HCT116 (cell line): ENCODE measurements around the gene SLC4A2. TPM values are rescaled to one million over a fixed set of nuclear protein-coding genes. Genes with fewer than 3 reads are reported as not detected.

Source experiments
- ATAC-seq: fragments of 200-7000 bp; cut with Tn5 transposase; 2 replicates; pipeline ENCODE4 v1.9.1; 2020; ENCODE audit warnings: mild to moderate bottlenecking, moderate library complexity
- BruUV-seq: library from RNA; stranded (reverse); fragments of 400-500 nt; replicated peaks from 2 replicates; lab custom pipeline; 2021; lab: Mats Ljungman, UMichigan
- CTCF ChIA-PET: fragments of 300-600 bp; sonication (Branson Sonifier 250); formaldehyde crosslinking; loops from one replicate; lab custom pipeline; 2021; ENCODE audit warnings: antibody characterized with exemption; lab: Charles Lee
- POLR2A ChIA-PET: fragments of 300-600, 350-600 bp; sonication (Branson Sonifier 250); formaldehyde crosslinking; loops from one replicate; lab custom pipeline; 2021; ENCODE audit warnings: antibody characterized with exemption; lab: Charles Lee
- RAD21 ChIA-PET, 2 experiments: fragments of 300-600 bp; sonication (Branson Sonifier 250); formaldehyde crosslinking; loops; one replicate each; lab custom pipeline; 2023; ENCODE audit warnings: low total read pairs in 2 of 2; ENCODE audit not compliant: uncharacterized antibody in 2 of 2, unreplicated experiment in 2 of 2, low non-redundant PET in 1 of 2; lab: Charles Lee
- DNase-seq: peaks from one replicate; pipeline ENCODE4 v3.0.0-alpha.2; 2010; ENCODE audit warnings: low read depth, low spot score
- H2AFZ ChIP-seq: fragments of 200-600 bp; shearing (Covaris generic), sonication (generic); 2 replicates; pipeline ENCODE4 v1.6.1; 2017; ENCODE audit warnings: low read depth, mixed run types, mixed read lengths, antibody characterized with exemption, low read length; ENCODE audit not compliant: poor library complexity, severe bottlenecking
- H3K27ac ChIP-seq: 2 replicates; pipeline ENCODE4 v1.5.1; 2012; ENCODE audit warnings: low read depth, low read length
- H3K27me3 ChIP-seq: fragments of 200-600 bp; sonication (generic); 2 replicates; pipeline ENCODE4 v1.6.1; 2016; ENCODE audit warnings: mixed run types, low read length, mixed read lengths; ENCODE audit not compliant: insufficient read depth
- H3K36me3 ChIP-seq, 2 experiments: fragments of 200-500 bp in 1 of 2; fragments of 200-600 bp in 1 of 2; sonication (Bioruptor generic) in 1 of 2; sonication (generic) in 1 of 2; 2 replicates each; pipeline versions ENCODE4 v1.5.1 to v1.6.1; 2014 to 2016; ENCODE audit warnings: low read length in 2 of 2, inconsistent platforms in 1 of 2, mixed read lengths in 1 of 2, mixed run types in 1 of 2; ENCODE audit not compliant: insufficient read depth in 2 of 2, control insufficient read depth in 1 of 2
- H3K4me1 ChIP-seq, 2 experiments: fragments of 200-600 bp in 1 of 2; sonication (generic) in 1 of 2; 2 replicates each; pipeline versions ENCODE4 v1.5.1 to v1.6.1; 2012 to 2017; ENCODE audit warnings: low read length in 2 of 2, inconsistent platforms in 1 of 2, mild to moderate bottlenecking in 1 of 2, mixed read lengths in 1 of 2, mixed run types in 1 of 2, moderate library complexity in 1 of 2; ENCODE audit not compliant: insufficient read depth in 2 of 2, control insufficient read depth in 1 of 2
- H3K4me2 ChIP-seq: fragments of 200-600 bp; sonication (generic); 2 replicates; pipeline ENCODE4 v1.6.1; 2017; ENCODE audit warnings: mixed run types, low read length, mixed read lengths
- H3K4me3 ChIP-seq, 2 experiments: fragments of 200-600 bp in 1 of 2; sonication (generic) in 1 of 2; replicated peaks in 1 of 2; 2 replicates each; pipeline ENCODE4 v1.5.1; 2011 to 2016; ENCODE audit warnings: low read length in 2 of 2, control low read depth in 1 of 2, low read depth in 1 of 2, mild to moderate bottlenecking in 1 of 2, mixed read lengths in 1 of 2, mixed run types in 1 of 2
- H3K79me2 ChIP-seq: fragments of 200-600 bp; sonication (generic); 2 replicates; pipeline ENCODE4 v1.6.1; 2017; ENCODE audit warnings: mild to moderate bottlenecking, mixed run types, low read length, moderate library complexity, mixed read lengths; ENCODE audit not compliant: insufficient read depth
- H3K9ac ChIP-seq: fragments of 200-600 bp; sonication (generic); 2 replicates; pipeline ENCODE4 v1.6.1; 2016; ENCODE audit warnings: low read length, mixed read lengths
- H3K9me2 ChIP-seq: fragments of 200-600 bp; sonication (generic), shearing (Covaris generic); 2 replicates; pipeline ENCODE4 v1.6.1; 2017; ENCODE audit warnings: mixed run types, mild to moderate bottlenecking, moderate library complexity; ENCODE audit not compliant: insufficient read depth
- H3K9me3 ChIP-seq, 2 experiments: fragments of 200-500 bp in 1 of 2; fragments of 200-600 bp in 1 of 2; sonication (Bioruptor generic) in 1 of 2; sonication (generic) in 1 of 2; 2 replicates each; pipeline ENCODE4 v1.6.1; 2014 to 2017; ENCODE audit warnings: low read length in 2 of 2, mixed read lengths in 2 of 2, inconsistent platforms in 1 of 2, low read depth in 1 of 2, mild to moderate bottlenecking in 1 of 2, mixed run types in 1 of 2, moderate library complexity in 1 of 2; ENCODE audit not compliant: control insufficient read depth in 1 of 2, insufficient read depth in 1 of 2
- H4K20me1 ChIP-seq: fragments of 200-600 bp; sonication (generic), shearing (Covaris generic); 2 replicates; pipeline ENCODE4 v1.6.1; 2017; ENCODE audit warnings: mixed run types, mild to moderate bottlenecking, moderate library complexity; ENCODE audit not compliant: insufficient read depth
- CEBPB ChIP-seq: IDR thresholded peaks from 2 replicates; pipeline ENCODE4 v1.6.1; 2012; ENCODE audit warnings: low read depth
- CTCF ChIP-seq, 3 experiments: fragments of 200-600 bp in 1 of 3; sonication (generic) in 1 of 3; IDR thresholded peaks in 2 of 3; conservative IDR thresholded peaks in 1 of 3; 2 replicates each; pipeline ENCODE4 v1.5.1; 2012 to 2017; ENCODE audit warnings: low read depth in 2 of 3, low read length in 2 of 3, antibody characterized with exemption in 1 of 3, borderline replicate concordance in 1 of 3, control low read depth in 1 of 3, mild to moderate bottlenecking in 1 of 3, mixed read lengths in 1 of 3, mixed run types in 1 of 3, moderate library complexity in 1 of 3; ENCODE audit not compliant: insufficient read depth in 1 of 3
- EGR1 ChIP-seq: IDR thresholded peaks from 2 replicates; pipeline ENCODE4 v1.6.1; 2012; ENCODE audit warnings: low read depth
- FOSL1 ChIP-seq: IDR thresholded peaks from 2 replicates; pipeline ENCODE4 v1.6.1; 2012; ENCODE audit warnings: low read depth
- JUND ChIP-seq: IDR thresholded peaks from 2 replicates; pipeline ENCODE4 v1.6.1; 2012
- MAX ChIP-seq: IDR thresholded peaks from 2 replicates; pipeline ENCODE4 v1.6.1; 2012
- POLR2A ChIP-seq: IDR thresholded peaks from 2 replicates; pipeline ENCODE4 v1.7.0; 2011; ENCODE audit warnings: borderline replicate concordance; ENCODE audit not compliant: insufficient read depth, insufficient read length; ENCODE audit errors: extremely low read depth
- POLR2AphosphoS5 ChIP-seq: IDR thresholded peaks from 2 replicates; pipeline ENCODE4 v1.6.1; 2011; ENCODE audit warnings: mild to moderate bottlenecking, low read depth, low read length, moderate library complexity
- RAD21 ChIP-seq: IDR thresholded peaks from 2 replicates; pipeline ENCODE4 v1.6.1; 2012; ENCODE audit warnings: low read depth, mild to moderate bottlenecking
- SIN3A ChIP-seq: IDR thresholded peaks from 2 replicates; pipeline ENCODE4 v1.6.1; 2012; ENCODE audit warnings: low read depth
- SP1 ChIP-seq: IDR thresholded peaks from 2 replicates; pipeline ENCODE4 v1.6.1; 2012; ENCODE audit warnings: low read depth
- SRF ChIP-seq: IDR thresholded peaks from 2 replicates; pipeline ENCODE4 v1.6.1; 2012; ENCODE audit warnings: low read depth
- YY1 ChIP-seq: IDR thresholded peaks from 2 replicates; pipeline ENCODE4 v1.6.1; 2011; ENCODE audit warnings: low read length, low read depth, moderate library complexity, mild to moderate bottlenecking; ENCODE audit not compliant: insufficient replicate concordance; ENCODE audit errors: extremely low read depth
- ZFX ChIP-seq: fragments of 450-650 bp; IDR thresholded peaks from 2 replicates; pipeline ENCODE4 v1.6.1; 2017
- ZNF274 ChIP-seq: fragments of 200-500 bp; sonication (Bioruptor generic); IDR thresholded peaks from 2 replicates; pipeline ENCODE4 v1.6.1; 2014; ENCODE audit warnings: mild to moderate bottlenecking, low read depth, low read length, inconsistent platforms
- intact Hi-C: fragments of 100-400 bp; cut with micrococcal nuclease; formaldehyde crosslinking; loops from 2 replicates; pipeline ENCODE4 v1.10.0; 2022
- total RNA-seq: library from RNA; stranded (reverse); gene quantifications from one replicate; pipeline ENCODE4 v1.2.1, GENCODE V29; 2021; ENCODE audit not compliant: unreplicated experiment
- TF ChIP-seq, protein P1 (sequence below): IDR thresholded peaks from 2 replicates; pipeline ENCODE4 v1.6.1; 2012
- TF ChIP-seq, protein P2 (sequence below): IDR thresholded peaks from 2 replicates; pipeline ENCODE4 v1.6.1; 2011; ENCODE audit warnings: mild to moderate bottlenecking, low read length, moderate library complexity; ENCODE audit not compliant: insufficient replicate concordance; ENCODE audit errors: extremely low read depth
- TF ChIP-seq, protein P3 (sequence below): IDR thresholded peaks from 2 replicates; pipeline ENCODE4 v1.6.1; 2012; ENCODE audit warnings: low read depth

Gene SLC4A2
- total RNA-seq, 1 experiment from 2014 or later, result 240 TPM

DNA sequence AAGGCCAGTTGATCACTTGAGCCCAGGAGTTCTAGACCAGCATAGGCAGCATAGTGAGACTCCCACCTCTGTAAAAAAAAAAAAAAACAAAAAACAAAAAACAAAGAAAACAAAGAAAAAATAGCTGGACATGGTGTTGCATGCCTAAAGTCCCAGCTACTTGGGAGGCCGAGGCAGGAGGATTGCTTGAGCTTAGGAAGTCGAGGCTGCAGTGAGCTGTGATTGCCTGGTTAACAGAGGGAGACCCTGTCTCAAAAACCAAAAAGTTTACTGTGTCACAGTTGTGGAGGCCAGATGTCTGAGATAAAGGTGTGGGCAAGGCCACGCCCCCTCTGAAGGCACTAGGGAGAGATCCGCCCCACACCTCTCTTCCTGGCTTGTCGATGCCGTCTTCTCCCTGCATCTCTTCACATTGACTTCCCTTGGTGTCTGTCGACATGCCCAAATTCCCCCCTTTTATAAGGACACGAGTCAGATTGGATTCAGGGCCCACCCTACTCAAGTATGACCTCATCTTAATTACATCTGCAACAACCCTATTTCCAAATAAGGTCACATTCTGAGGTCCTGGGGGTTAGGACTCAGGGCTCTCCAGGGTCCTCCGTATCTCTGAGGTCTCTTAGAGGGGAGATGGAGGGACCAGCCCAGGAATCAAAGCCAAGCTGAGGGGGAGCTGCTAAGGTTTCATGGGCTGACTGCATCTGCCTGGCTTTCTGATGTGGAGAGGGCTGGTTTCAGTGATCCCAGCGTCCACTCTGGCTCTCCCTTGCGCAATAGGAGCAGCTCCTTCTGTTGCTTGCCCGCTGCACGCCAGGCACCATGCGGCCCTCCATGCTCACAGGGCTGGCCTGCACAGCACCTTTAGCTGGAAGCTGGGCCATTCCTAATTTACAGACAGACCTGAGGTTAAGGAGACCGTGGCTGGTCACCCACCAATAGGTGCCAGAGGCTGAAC lies 50.0 kb downstream of the SLC4A2 start:
- Histone ChIP-seq H2AFZ (no peak overlapping the region), H3K4me1 (peaks cover 28 to 62% of the 10 kb centered on the region in 2 experiments), H3K4me2 (no peak overlapping the region), H4K20me1 (no peaks in the 10 kb centered on the region; the same call in 1 of the 2 replicates), H3K36me3 (peaks cover 0 to 2% of the 10 kb centered on the region in 2 experiments; a peak in 1 of 4 replicates), H3K27ac (no peak overlapping the region), H3K27me3 (no peaks in the 10 kb centered on the region), H3K9ac (no peak overlapping the region), H3K9me2 (no peaks in the 10 kb centered on the region), H3K9me3 (no peaks in the 10 kb centered on the region)
- ChIA-PET CTCF (interaction anchor here (0.6 to 4.5 kb wide), 9 partner anchors 11 to 149 kb away, joined by 3 to 25 read pairs (median 4); partner anchors contain the start of gene ABCB8), POLR2A (interaction anchor here (1.3 kb wide), 1 partner anchor 15 kb away, joined by 4 read pairs; no protein-coding TSS in a partner anchor)
- no TSS peak for BruUV-seq
- intact Hi-C loops, result loop anchor here (5.0 kb wide), 2 partner anchors 82 to 332 kb away; partner anchors contain the start of gene ABCB8
- ATAC-seq, result no peak
- DNase-seq, result no peak
- TF ChIP-seq CEBPB (no peak), SIN3A (no peak), ZFX (no peak), FOSL1 (no peak), SRF (no peak), RAD21 (no peak), POLR2A (no peak), POLR2AphosphoS5 (no peak), YY1 (no peak), CTCF (IDR thresholded peaks at IDR 0.05 in 2 of 3, conservative IDR thresholded peaks at IDR 0.05 in 1 of 3; ENCODE audit: borderline replicate concordance in 1 of 3, insufficient read depth in 1 of 3, low read depth in 2 of 3, low read length in 2 of 3) (no peak), ZNF274 (no peak), MAX (no peak), SP1 (no peak), EGR1 (no peak), JUND (no peak)
- TF ChIP-seq, protein P1, sequence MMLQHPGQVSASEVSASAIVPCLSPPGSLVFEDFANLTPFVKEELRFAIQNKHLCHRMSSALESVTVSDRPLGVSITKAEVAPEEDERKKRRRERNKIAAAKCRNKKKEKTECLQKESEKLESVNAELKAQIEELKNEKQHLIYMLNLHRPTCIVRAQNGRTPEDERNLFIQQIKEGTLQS, result no peak
- TF ChIP-seq, protein P2, sequence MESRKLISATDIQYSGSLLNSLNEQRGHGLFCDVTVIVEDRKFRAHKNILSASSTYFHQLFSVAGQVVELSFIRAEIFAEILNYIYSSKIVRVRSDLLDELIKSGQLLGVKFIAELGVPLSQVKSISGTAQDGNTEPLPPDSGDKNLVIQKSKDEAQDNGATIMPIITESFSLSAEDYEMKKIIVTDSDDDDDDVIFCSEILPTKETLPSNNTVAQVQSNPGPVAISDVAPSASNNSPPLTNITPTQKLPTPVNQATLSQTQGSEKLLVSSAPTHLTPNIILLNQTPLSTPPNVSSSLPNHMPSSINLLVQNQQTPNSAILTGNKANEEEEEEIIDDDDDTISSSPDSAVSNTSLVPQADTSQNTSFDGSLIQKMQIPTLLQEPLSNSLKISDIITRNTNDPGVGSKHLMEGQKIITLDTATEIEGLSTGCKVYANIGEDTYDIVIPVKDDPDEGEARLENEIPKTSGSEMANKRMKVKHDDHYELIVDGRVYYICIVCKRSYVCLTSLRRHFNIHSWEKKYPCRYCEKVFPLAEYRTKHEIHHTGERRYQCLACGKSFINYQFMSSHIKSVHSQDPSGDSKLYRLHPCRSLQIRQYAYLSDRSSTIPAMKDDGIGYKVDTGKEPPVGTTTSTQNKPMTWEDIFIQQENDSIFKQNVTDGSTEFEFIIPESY, result no peak
- TF ChIP-seq, protein P3, sequence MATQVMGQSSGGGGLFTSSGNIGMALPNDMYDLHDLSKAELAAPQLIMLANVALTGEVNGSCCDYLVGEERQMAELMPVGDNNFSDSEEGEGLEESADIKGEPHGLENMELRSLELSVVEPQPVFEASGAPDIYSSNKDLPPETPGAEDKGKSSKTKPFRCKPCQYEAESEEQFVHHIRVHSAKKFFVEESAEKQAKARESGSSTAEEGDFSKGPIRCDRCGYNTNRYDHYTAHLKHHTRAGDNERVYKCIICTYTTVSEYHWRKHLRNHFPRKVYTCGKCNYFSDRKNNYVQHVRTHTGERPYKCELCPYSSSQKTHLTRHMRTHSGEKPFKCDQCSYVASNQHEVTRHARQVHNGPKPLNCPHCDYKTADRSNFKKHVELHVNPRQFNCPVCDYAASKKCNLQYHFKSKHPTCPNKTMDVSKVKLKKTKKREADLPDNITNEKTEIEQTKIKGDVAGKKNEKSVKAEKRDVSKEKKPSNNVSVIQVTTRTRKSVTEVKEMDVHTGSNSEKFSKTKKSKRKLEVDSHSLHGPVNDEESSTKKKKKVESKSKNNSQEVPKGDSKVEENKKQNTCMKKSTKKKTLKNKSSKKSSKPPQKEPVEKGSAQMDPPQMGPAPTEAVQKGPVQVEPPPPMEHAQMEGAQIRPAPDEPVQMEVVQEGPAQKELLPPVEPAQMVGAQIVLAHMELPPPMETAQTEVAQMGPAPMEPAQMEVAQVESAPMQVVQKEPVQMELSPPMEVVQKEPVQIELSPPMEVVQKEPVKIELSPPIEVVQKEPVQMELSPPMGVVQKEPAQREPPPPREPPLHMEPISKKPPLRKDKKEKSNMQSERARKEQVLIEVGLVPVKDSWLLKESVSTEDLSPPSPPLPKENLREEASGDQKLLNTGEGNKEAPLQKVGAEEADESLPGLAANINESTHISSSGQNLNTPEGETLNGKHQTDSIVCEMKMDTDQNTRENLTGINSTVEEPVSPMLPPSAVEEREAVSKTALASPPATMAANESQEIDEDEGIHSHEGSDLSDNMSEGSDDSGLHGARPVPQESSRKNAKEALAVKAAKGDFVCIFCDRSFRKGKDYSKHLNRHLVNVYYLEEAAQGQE, result no peak
- TF ChIP-seq, all 23 proteins: peak for 0
- RAD21 ChIA-PET, result interaction anchor here in 1 of 2 experiments (1.3 kb wide), 1 partner anchor 100 kb away, joined by 3 read pairs; no protein-coding TSS in a partner anchor
- Histone ChIP-seq H3K4me3 (no peak overlapping the region), H3K79me2 (peaks cover 81% of the 10 kb centered on the region)
